GM21619 (cell line): Measurements from ENCODE around the gene DUSP15.
"Not testable (repeated sequence)": the region's sequence is repeated elsewhere in the genome, so short reads cannot be mapped to it uniquely, and the experiment has no call there.

Experiments
- ATAC-seq: cut with Tn5 transposase; IDR thresholded peaks from one replicate; pipeline ENCODE4 v1.9.1; 2021; ENCODE audit not compliant: unreplicated experiment

DUSP15 gene

DNA sequence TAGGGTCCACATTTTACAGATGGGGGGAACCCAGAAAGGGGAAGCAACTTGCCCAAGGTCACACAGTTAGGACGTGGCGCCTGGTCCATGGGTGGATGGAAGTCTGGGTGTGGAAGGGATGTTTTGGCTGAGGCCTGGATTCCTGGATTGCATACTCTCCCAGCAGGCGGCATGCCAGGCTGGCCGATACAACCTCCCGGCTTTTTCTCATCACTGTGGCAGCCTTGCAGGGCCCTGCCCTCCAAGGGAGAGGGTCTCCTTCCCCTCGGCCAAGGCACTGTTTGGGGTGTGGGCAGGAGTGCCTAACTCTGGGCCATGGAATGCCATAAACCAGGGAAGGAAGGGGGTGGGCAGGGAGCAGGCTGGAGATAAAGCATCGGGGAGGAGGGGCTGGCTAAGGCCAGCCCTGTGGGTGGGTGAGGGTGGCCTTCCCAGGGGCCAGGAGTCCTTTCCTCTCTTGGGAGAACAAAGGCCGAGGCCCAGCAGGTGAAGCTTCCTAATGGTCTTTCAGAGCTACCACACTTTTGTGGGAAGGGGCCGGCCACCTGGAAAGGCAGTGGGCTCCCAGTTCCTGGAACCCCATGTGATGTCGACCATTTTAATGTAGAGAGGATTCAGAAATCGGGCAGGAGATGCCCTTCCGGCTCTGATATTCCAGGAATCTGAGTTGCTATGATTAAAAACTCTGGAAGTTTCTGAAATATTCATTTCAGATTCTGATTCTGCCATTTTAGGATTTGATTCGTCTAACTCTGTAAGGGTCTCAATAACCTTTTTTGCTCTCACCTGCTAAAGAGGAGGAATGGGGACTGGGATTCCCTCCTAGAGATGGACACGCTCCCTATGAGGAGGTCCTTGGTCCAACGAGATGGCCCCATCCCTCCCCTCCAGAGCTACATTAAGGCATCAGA, 29.2 kb downstream of the DUSP15 start:
- no peak for ATAC-seq

DNA sequence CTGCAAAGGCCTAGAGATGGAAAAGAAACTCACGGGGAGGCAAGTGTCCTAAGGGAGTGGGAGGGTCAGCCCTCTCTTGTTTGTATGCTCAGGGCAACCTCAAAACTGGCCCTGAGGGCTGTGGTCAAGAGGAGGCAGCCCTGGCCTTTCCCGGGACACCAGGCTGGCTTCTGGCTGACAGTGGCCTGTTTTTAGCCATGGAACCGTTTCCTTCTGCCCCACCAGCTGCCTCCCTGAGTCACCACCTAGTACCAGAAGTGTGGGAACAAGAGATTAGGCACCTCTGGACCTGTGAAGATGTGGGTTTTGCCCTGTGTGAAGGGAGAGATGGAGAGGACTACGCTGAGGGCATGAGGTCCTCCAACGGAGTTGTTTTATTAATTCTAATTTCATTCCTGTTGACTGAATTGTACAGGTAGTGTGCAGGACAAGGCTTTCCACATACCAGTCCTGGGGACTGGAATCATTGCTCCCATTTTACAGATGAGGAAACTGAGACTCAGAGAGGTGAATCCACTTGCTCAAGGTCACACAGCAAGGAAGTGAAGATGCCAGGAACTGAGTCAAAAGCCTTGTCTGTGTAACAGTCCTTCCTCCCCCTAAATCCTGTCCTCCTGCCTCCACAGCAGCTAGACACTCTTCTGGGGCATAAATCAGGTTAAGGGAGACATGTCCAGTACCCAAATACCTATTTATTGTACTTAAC, 30.4 kb downstream of the DUSP15 start:
- no peak for ATAC-seq

DNA sequence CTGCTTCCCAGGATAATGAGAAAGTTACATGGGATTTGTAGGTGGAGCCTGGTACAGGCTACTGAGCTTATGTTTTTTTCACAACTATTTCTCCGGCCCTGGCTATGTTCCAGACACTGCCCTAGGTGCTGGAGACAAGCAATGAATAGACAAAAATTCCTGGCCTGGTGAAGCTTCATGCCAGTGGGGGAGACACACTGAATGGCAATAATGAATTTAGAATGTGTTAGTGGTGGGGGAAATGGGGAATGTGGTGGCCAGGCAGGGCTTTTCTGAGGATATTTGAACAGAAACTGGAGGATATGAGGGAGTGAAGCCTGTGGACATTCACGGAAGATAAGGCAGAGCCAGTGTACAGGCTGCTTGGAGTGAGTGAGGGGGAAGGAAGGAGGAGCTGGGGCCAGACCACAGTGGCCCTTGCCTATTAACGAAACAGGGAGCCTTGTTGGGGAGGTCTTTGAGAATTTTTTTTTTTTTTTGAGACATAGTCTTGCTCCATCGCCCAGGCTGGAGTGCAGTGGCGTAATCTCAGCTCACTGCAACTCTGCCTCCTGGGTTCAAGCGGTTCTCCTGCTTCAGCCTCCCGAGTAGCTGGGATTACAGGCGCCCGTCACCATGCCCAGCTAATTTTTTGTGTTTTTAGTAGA, 31.6 kb downstream of the DUSP15 start:
- no peak for ATAC-seq

DNA sequence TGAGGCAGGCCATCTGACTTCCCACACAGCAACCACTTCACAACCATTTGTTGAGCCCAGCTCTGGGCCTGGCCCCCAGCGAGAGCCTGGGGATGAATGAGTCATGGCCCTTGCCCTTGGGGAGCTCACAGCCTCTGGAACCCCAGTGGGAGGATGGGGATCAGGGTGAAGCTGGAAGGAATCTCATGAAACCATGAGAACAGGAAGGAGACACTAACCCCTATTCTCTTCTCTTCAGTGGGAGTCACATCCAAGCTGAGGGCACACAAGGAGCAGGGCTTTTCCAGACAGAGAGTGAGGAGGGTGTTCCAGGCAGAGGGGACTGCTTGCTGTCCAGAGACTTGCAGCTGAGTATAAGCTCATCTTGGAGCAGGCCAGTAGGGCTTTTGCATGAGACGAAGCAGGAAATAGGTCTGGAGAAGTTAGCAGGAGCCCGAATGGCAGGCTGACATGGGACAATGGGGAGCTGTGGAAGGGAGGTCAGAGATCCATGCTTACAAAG, 32.4 kb downstream of the DUSP15 start:
- ATAC-seq: no peak

DNA sequence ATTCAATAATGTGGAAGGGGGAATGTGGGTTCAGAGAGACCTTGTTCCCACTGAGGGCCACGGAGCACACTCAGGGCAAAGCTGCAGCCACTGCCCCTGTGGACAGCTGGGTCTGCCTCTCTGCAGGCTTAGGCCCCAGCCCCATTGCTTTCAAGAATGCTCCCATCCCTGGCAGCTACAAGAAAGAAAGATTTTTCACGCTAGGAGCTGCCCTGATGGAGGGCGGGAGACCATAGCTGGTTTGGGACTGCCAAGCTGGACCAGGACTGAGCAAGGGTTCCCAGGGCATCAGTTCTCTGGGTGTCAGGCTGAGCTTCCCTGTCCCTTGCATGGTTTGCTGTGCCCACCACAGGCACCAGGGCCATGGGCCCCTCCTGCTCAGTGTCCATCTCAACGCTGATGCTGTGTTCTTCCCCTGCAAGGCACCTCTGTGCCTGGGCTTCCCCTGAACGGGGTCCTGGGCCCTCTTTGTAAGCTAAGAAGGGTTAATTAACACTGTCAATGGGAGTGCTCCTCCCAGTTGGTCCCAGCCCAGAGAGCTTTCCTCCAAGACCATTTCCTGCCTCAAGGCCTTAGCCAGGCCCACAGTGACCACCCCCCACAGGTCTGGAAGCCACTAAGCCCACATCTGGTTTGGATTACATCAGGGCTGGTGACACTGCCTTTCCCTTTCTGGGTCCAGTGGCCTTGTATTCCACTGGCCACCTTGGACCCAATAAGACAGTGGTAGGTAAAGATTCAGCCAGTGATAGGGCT, 33.3 kb downstream of the DUSP15 start:
- no peak for ATAC-seq

DNA sequence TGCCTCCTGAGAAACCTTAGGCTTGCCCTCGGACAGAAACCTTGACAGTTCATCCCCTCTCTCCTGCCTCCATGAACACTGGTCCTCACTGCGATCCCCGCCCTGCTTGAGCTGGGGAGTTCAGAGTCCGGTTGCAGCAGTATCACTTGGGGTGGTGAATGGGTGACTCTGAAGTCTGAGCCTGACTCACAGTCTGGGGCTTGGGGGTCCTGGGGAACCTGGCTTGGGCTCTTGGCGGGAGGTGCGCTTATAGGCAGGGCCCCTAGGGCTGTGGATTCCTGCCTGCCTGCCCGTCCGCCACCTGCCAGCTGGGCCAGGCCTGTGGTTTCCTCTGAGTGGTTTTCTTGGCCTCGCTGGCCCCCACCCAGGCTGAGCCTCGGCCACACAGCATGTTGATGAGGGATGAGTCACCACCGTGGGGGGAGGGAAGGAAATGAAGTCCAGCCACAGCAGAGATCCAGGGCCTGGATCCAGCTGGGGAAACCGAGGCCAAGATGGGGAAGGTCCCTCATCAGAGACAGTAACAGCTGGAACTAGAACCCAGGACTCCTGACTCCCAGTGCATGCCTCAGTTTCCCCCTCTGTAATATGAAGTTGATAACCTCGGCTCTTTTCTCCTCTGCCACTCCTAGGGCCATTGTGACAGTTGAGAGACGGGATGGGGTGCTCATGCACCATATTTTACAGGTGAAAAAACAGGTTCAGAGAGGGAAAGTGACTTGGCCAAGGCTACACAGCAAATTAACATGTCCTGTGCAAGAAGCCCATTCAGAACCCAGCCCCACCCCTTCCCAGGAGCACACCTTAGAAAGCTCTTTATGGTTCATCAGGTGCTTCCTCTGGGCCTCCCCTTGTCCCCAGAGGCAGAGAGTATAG, 34.1 kb downstream of the DUSP15 start:
- peak; percentile 70 for ATAC-seq

DNA sequence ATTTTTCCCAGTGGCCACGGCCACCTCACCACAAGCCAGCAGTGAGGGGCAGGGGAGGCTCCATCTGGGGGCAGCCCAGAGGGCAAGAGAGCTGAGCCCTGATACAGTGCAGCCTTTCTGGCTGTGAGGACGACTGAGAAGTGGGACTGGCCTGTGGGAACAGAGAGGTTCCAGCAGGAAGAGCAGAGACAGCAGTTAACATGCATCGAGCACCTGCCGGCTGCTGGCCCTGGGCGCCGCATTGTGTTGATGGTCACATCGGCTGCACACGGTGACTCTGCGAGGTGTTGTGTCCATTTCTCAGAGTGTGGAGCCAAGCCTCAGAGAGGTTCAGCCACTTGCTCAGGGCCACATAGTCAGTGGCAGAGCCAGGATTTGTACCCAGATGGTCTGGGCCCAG, 34.8 kb downstream of the DUSP15 start:
- ATAC-seq: peak; percentile 15

DNA sequence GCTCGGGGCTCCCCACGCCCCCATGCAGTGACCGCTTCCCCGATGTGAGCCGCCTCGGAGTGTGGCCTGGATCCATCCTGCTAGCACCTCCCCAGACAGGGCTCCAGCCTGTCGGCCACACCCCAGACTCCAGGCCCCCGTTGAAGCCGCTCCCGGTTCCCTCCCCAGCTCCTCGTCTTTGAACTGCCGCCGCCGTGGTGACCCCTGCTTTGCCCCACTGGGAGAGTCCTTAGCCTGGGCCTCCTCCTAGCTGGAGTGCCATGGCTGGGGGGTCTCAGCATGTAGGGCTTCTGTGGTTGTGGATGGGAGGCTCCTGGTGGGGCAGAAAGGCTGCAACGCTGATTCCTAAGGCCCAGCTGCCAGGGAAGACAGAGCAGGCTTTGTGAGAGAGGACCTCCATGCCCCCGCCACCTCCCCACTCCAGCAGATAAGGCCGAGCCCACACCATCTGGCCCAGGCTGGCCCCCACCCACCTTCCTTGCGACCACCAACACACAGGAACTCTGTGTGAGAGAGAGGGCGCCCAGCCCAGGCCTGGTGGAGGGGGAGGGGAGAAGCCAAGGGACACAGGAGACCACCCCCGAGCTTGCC, 36.3 kb downstream of the DUSP15 start:
- ATAC-seq: no peak

DNA sequence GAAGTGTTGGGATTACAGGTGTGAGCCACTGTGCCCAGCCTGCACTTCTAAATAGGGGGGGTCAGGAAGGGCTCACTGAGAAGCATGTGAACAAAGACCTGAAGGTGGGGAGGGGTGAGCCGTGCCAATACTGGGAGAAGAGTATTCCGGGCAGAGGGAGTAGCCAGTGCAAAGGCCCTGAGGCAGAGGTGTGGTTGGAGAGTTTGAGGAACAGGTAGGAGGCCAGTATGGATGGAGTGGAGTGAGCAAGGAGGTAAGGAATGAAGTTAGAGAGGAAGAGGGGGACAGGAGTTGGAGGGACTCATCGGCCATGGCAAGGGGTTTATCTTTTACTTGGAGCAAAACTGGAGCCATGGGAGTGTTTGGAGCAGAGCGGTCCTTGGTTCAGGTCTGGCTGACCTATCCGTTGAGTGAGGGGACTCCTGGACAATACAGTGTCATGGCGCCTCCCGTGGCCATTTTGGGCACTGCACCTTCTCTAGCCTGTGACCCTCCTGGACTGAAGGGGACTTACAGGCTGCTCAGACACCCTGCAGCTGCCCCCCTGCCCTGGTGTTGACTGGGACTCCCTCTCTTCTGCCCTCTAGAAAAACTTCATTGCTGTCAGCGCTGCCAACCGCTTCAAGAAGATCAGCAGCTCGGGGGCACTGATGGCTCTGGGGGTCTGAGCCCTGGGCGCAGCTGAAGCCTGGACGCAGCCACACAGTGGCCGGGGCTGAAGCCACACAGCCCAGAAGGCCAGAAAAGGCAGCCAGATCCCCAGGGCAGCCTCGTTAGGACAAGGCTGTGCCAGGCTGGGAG, 37.0 kb downstream of the DUSP15 start:
- no peak for ATAC-seq

DNA sequence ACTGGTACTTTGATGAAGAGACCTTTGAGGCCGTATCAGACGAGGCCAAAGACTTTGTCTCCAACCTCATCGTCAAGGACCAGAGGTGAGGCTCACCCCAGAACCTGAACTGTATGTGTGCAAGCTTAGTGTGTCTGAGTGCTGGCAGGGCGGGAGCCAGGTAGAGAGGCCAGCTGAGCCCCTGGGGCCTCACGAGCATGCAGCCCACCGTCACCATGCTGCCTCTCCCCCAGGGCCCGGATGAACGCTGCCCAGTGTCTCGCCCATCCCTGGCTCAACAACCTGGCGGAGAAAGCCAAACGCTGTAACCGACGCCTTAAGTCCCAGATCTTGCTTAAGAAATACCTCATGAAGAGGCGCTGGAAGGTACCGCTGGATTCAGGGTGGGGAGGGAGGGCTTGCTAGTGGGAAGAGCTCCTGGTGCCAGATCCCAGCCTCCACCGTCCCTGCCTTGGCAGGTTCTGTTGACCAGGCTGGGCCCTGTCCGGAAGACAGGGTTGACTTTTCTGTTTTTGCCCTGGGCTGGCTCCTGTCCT, 38.5 kb downstream of the DUSP15 start:
- no peak for ATAC-seq

DNA sequence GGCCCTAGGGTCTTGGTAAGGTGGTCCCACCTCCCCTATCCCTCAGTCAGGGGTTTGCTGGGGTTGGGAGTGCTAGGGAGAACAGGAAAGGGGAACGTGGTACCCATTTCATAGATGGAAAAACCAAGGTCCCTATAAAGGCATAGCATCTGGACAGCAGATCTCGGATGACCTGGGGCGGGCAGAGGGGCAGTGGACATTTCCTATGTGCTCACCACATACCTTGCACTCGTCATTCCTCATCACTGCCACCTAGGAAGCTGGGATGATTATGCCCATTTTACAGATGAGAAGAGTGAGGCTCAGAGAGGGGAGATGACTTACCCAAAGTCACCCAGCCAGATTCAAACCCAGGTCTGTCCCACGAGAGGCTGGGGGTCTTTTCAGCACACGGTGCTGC, 39.1 kb downstream of the DUSP15 start:
- ATAC-seq: no peak

DNA sequence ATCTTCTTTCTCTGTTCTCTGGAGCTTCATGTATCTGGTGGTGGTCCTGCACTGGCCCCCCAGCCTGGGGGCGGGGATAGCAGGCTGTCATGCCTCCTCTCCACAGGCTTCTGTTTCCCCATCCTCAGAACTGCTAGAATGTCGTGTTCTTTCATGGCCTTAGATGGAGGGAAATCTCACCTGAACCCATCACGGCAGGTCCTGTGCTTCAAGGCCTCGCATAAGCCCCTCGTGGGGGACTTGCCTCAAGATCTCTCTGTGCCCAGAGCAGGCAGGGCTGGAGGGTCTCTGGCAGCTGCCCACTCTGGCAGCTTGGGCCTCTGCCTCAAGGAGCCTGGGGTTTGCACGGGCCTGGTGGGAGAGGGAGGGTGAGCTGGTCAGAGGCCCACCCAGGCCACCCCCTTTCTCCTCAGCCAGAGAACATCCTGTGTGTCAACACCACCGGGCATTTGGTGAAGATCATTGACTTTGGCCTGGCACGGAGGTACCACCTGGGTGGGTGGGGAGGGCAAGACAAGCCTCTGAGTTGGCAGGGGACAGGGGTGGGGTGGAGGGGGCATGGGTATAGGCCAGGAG, 39.8 kb downstream of the DUSP15 start:
- no peak for ATAC-seq

DNA sequence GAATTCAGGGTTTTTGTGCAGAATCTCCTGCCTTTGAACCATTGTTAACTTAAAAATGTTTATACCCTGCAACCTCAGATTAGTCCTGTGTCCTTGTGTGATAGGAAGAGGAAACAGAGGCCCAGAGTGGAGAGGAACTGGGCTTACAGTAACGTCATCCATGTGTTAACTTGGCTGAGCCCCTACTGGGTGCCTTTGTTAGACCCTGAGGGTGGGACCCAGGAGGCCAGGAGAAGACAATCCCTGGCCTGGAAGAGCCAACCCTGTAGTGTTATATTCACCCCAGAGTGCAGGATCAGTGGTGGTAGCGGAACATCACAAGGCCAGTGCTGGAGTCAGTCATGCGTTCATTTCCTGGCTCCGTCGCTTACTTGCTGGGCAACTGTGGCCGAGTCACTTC, 40.6 kb downstream of the DUSP15 start:
- ATAC-seq: no peak

DNA sequence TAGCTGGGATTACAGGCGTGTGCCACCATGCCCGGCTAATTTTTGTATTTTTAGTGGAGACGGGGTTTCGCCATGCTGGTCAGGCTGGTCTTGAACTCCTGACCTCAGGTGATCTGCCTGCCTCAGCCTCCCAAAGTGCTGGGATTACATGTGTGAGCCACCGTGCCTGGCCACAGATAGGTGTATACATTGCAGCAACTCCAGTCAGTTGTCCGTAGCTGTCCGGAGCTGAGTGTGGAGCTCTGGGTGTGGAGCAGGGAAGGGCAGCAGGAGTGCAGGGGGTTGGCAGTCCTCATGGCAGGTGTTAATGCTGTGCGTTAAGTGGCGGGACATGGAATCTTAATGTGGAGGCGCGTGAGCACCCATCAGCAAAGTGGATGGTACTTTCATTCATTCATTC, 42.3 kb downstream of the DUSP15 start:
- ATAC-seq: not testable (repeated sequence)

DNA sequence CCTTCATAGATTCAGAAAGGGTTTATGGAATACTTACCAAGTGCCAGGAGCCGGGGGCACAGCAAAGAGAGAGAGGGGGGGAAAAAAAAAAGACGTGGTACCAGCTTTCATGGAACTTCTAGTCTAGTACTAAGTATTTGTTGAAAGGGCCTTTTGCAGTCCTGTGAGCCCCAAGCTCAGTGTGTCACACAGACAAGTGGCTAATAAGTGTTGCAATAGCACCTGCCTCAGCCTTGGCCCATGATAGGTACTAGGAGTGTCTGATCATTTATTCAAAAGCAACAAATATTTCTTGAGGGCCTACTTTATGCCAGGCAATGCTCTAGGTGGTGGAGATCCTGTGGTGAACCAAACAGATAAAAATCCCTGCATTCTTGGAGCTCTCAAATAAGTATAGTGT, 43.3 kb downstream of the DUSP15 start:
- ATAC-seq: no peak

DNA sequence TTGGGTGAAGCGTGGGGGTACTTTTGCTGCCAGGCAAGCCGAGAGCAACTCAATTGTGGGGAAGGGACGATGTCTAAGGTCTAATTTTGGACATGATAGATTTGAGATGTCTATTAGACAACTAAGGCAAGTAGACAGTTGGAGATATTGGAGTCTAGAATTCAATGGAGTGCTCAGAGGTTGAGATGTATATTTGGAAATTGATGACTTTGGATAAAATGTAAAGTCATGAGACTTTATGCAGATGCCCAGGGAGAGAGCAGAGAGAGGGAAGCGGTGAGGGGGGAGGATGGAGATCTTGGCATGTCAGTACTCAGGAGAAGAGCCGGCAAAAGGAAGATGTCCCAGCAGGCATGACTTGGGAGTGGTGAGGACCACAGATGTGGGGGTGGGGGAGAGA, 44.3 kb downstream of the DUSP15 start:
- ATAC-seq: no peak

DNA sequence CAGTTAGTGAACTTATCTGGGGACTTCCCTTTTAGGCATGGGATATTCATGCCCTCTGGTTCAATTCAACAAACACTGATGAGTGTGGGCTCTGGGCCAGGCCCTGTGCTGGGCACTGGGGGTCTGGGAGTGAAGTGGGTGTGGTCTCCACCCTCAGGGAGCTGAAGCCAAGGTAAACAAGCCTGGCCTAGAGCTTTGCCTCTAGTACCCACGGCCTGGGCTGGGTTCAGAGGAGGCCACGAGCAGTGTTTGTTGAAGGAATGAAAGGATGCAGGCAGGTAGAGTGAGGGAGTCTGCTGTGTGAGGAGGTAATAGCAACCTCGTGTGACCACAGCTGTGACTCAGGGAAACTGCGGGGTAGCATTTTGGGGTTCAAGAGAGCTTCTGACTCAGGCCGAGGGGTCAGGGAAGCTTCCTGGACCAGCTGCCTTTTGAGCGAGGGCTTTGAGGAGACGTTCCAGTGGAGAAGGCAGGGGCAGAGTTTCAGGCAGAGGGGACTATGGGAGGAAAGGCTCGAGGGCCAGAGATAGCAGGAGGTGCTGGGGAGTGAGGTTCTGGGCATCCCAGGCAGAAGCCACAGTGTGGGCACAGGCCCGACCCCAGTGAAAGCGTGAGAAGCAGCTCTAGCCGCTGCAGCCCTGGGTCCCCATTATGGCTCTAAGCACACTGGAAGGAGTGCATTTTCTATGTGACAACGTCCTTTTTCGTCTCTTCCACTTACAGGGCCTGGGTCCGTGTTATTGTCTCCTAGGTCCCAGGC, 45.6 kb downstream of the DUSP15 start:
- ATAC-seq: no peak

DNA sequence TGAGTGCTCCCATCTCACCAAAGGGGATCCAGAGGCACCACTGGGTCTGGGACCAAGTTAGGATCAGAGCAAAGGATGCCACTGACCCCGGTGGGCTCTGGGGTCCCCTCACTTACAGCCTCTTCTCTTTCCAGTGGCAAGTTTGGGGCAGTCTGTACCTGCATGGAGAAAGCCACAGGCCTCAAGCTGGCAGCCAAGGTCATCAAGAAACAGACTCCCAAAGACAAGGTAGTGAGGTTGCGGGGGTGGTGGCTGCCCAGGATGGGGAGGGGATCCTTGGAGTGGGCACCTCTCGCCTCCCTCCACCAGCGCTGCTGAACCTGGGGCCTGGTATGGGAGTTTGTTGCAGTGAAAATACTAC, 46.2 kb downstream of the DUSP15 start:
- ATAC-seq: no peak
